Lower lobe of right lung (tissue), 2 donors: Measurements from ENCODE around the gene TNIK. TPM values are rescaled to one million over a fixed set of nuclear protein-coding genes. Genes with fewer than 3 reads are reported as not detected.

ENCODE experiments used
- ATAC-seq, 2 donors: fragments of 200-7000 bp; cut with Tn5 transposase; one replicate each; pipeline ENCODE4 v1.9.1; 2020 to 2022; ENCODE audit warnings: mild to moderate bottlenecking in 2 of 2, moderate library complexity in 2 of 2
- DNase-seq: peaks from one replicate; pipeline ENCODE4 v3.0.0-alpha.2; 2020
- H3K27ac ChIP-seq: fragments of 200-600 bp; one replicate; pipeline ENCODE4 v1.8.0; 2022
- H3K27me3 ChIP-seq: fragments of 200-600 bp; one replicate; pipeline ENCODE4 v1.8.0; 2022; ENCODE audit warnings: low read depth
- H3K36me3 ChIP-seq: fragments of 200-600 bp; one replicate; pipeline ENCODE4 v1.8.0; 2022; ENCODE audit warnings: mild to moderate bottlenecking
- H3K4me1 ChIP-seq: fragments of 200-600 bp; one replicate; pipeline ENCODE4 v1.8.0; 2022
- H3K4me3 ChIP-seq: fragments of 200-600 bp; one replicate; pipeline ENCODE4 v1.8.0; 2022; ENCODE audit warnings: mild to moderate bottlenecking
- H3K9me3 ChIP-seq: fragments of 200-600 bp; one replicate; pipeline ENCODE4 v1.8.0; 2022
- intact Hi-C: fragments of 100-400 bp; cut with DNase I; formaldehyde crosslinking; loops from one replicate; pipeline ENCODE4 v1.11.0; 2022
- total RNA-seq: library from RNA; stranded (reverse); fragmentation: NEBNext Ultra II Directional; extraction: Animal tissue kit (Norgen Biotek cat#: 25700); gene quantifications from one replicate; pipeline ENCODE4 v1.2.1, GENCODE V29; 2021
- TF ChIP-seq, protein P1 (sequence below): fragments of 200-600 bp; IDR thresholded peaks from one replicate; pipeline ENCODE4 v1.8.0; 2022; ENCODE audit warnings: antibody characterized with exemption, mild to moderate bottlenecking
- donor health status: DM: no; HTN: yes; CAD: no; lungs with severe emphysema.

TNIK gene
- total RNA-seq, 1 donor from 2014 or later: 29.3 TPM

DNA sequence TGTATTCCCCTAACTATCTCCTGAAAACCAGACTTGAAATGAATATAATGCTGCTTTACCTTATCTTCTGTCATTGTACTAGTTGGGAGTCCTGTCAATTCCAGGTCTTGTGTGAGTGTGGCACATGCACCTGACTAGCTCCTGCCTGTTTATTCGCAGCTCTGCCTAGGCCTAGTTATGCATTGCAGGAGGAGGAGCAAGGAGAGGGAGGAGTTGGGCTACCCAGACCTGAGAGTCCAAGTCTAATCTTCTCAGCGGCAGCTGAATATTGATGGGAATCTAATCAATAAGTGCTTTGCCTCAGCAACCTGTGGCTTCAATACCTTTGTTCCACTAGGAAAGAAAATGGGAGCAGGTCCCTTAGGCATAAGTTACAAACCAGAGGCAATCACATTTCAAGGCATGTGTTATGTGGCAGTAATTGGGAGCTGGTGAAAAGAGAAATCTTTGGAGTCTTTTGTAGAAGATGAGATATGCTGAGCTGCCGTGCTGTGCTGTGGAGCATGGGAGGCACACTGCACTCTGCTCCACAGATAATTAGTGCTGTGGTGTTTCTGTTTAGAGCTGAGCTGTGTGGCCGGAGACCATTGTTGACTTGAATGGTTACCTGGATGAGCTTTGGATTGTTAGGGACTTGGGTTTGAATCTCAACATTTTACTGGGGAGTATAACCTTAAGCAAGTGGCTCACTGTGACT lies 433.5 kb downstream of the TNIK start, which contains the start of gene SLC2A2:
TSS of gene SLC2A2 (minus strand) at position 124 of the 697 bp plus-strand sequence. CDS start at position 74, 50 bp downstream.
- Histone ChIP-seq H3K4me3 (no peak within 1 kb of the TSS), H3K27ac (no peak within 1 kb of the TSS), H3K4me1 (peaks cover 7% of the 10 kb centered on the region), H3K36me3 (no peaks in the 10 kb centered on the region), H3K27me3 (peaks cover 13% of the 10 kb centered on the region), H3K9me3 (no peaks in the 10 kb centered on the region)
- no peak for DNase-seq
- ATAC-seq: no peak
- intact Hi-C loops: no loop called here
- TF ChIP-seq, protein P1, sequence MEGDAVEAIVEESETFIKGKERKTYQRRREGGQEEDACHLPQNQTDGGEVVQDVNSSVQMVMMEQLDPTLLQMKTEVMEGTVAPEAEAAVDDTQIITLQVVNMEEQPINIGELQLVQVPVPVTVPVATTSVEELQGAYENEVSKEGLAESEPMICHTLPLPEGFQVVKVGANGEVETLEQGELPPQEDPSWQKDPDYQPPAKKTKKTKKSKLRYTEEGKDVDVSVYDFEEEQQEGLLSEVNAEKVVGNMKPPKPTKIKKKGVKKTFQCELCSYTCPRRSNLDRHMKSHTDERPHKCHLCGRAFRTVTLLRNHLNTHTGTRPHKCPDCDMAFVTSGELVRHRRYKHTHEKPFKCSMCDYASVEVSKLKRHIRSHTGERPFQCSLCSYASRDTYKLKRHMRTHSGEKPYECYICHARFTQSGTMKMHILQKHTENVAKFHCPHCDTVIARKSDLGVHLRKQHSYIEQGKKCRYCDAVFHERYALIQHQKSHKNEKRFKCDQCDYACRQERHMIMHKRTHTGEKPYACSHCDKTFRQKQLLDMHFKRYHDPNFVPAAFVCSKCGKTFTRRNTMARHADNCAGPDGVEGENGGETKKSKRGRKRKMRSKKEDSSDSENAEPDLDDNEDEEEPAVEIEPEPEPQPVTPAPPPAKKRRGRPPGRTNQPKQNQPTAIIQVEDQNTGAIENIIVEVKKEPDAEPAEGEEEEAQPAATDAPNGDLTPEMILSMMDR: no peak

- no peak for DNase-seq
- ATAC-seq: no peak
- no peak overlapping the region for H3K4me3 ChIP-seq
- H3K9me3 ChIP-seq: no peaks in the 10 kb centered on the region
- no peak overlapping the region for H3K27ac ChIP-seq
- TF ChIP-seq, protein P1: no peak
- peaks cover 13% of the 10 kb centered on the region for H3K27me3 ChIP-seq
- intact Hi-C loops: no loop called here
- H3K4me1 ChIP-seq: peaks cover 5% of the 10 kb centered on the region
- no peaks in the 10 kb centered on the region for H3K36me3 ChIP-seq
Observed at GRCh38 chr3:171023566-171023965, 436.6 kb downstream of the TNIK start.

GRCh38 chr3:171021377-171021776 lies 438.8 kb downstream of the TNIK start:
- no peak for DNase-seq
- intact Hi-C loops: no loop called here
- Histone ChIP-seq H3K4me1 (no peaks in the 10 kb centered on the region), H3K4me3 (no peak overlapping the region), H3K9me3 (no peaks in the 10 kb centered on the region), H3K36me3 (no peaks in the 10 kb centered on the region), H3K27me3 (peaks cover under 1% of the 10 kb centered on the region), H3K27ac (no peak overlapping the region)
- ATAC-seq: no peak
- TF ChIP-seq, protein P1: no peak

DNA sequence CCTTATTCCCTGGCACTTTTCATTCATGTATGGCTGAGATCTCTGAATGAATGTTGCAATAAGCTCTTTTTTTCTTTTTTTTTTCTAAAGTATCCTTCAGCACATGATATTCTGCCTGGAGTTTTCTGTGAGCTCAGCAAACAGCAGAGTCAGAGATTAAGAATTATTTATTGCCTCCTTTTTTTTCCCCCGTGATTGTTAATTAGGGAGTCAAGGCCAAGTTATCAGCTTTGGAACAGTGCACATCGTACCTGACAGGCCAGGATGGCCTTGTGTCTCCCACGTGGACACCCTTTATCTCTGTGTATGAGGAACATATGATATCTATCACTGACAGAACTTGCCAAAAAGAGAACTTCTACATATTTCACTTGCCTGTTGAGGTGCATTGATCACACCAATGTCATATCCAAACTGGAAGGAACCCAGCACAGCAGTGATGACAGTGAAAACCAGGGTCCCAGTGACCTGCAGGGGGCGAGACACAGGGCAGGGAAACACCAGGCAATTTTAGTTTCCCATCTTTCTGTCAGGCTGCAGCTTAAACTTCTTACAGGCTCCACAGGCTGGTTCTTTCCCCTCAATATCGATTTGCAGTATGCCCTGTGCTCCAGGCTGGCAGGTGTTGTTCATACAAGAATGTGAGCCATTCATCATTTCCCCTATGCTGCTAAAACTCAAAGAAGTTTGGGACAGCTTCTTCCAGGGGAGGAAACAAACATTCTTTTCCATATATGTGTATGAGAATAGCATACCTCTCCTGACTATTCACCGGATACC lies 441.9 kb downstream of the TNIK start:
- H3K27me3 ChIP-seq: no peaks in the 10 kb centered on the region
- DNase-seq (no peak), ATAC-seq (no peak)
- H3K9me3 ChIP-seq: no peaks in the 10 kb centered on the region
- intact Hi-C loops: no loop called here
- no peak overlapping the region for H3K27ac ChIP-seq
- no peaks in the 10 kb centered on the region for H3K36me3 ChIP-seq
- TF ChIP-seq, protein P1: no peak
- H3K4me3 ChIP-seq: no peak overlapping the region
- no peaks in the 10 kb centered on the region for H3K4me1 ChIP-seq

- H3K27ac ChIP-seq: no peak overlapping the region
- H3K9me3 ChIP-seq: no peaks in the 10 kb centered on the region
- DNase-seq: no peak
- TF ChIP-seq, protein P1: no peak
- no peak for ATAC-seq
- intact Hi-C loops: no loop called here
- H3K36me3 ChIP-seq: no peaks in the 10 kb centered on the region
- no peaks in the 10 kb centered on the region for H3K27me3 ChIP-seq
- no peak overlapping the region for H3K4me3 ChIP-seq
- H3K4me1 ChIP-seq: no peaks in the 10 kb centered on the region
Observed at GRCh38 chr3:171013822-171014748, 446.1 kb downstream of the TNIK start.
